ENCODE measurements around the gene SCML1.

SCML1 gene
- 2.6 to 22.5 (median 9.8) reads per million in 4 experiments for total RNA-seq

DNA sequence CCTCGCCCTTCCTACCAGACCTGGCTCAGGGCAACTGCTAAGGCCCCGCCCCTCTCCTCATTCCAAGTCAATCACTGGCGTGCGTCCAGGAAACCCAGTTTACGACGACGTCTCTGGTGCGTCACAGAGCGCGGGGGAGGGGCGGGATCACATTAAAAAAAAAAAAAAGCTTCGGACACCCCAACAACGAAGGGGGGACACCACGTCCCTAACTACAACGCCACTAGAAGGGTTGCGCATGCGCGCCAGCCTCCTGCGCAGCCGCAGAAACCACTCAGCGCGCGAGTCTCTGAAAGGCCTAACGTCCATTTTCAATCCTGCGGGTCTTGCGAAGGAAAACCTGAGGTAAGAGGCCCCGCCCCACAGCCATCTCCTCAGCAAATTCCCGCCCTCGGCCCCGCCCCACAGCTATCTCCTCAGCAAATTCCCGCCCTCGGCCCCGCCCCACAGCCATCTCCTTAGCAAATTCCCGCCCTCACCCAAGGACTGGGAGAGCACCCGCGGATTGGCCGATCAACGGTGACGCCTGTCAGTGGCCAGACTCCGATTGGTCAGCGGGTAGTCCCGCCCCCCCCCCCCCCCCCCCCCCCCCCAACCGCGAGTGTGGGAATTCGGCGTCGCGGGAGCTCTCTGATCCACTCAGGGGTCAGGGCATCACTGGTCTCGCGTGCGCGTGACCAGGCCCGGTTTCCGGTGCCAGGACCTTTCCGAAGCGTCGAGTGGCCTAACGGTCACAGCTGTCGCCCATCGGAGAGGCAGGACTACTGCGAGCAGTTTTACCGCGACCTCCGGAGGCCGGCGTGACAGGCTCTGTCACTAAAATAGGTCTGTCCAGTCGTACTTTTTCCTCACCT, at the start of gene SCML1:
Gene SCML1, plus strand, starts transcription at position 638 of the 854 bp plus-strand sequence. CDS start 6,694 bp downstream, outside the sequence.
- peak; percentile 85 for DNase-seq

DNA sequence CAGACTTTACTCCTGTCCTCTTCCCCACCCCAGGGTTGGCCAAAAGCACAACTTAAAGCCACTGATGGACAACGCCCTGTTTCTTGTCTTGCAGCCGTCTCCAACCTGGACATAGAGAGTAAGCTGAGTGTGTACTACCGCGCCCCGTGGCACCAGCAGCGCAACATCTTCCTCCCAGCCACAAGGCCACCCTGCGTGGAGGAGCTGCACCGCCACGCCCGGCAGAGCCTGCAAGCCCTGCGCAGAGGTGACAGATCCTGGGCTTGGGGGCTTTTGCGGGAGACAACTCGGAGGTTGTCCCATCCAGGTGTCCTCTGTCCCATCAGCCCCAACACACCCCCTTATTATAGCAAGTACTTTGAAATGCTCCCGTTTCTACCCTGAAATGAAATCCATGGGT, 49.6 kb upstream of the SCML1 start:
- DNase-seq: no peak

- DNase-seq: no peak
These were observed 47.3 kb upstream of the SCML1 start for GRCh38 chrX:17689971-17690409.

DNA sequence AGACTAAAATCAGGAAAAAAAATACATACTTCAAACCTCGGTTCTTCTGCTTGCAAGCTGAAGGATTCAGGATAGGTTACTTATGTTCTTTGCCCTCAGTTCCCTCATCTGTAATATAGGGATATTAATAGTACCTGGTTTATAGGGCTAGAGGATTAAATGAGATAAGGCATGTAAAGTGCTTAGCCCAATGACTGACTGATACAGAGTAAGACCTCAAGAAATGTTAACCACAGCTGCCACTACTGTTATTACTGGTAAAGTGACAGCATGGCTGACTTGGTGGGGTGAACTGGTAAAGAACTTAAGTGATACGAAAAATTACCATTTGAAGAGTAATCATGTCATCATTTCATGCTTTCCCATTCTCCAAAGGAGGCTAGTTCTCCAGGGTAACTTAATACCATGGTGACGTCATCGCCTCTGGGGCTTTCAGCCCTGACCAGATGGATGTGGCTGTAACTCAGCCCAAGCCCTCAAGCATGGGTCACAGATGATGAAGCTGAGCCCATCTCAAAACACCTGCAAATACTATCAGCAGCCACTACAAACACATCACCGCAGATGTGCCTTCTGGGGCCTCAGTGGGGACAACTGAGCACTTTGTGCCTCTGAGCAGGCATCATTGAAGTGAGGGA, 44.5 kb upstream of the SCML1 start:
- no peak for DNase-seq

GRCh38 chrX:17697191-17697590, 40.1 kb upstream of the SCML1 start:
- no peak for DNase-seq

- DNase-seq: no peak
These were observed 36.3 kb upstream of the SCML1 start for GRCh38 chrX:17700976-17701375.

DNA sequence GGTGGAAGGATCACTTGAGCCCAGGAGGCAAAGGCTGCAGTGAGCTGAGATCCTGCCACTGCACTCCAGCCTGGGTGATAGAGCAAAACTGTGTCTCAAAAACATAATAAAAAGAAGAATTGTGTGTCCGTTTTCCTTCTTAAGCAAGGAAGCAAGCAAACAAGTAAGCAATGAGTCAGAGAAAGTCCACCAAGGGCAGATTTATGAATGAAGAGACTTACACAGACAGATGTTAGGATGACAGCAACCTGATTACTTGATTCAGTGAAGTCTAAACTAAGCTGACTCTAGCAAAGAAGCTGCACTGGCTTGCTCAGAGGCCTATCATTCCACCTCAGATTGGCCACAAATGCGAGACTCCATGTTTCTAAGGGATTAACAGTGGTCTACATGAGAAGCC, 34.1 kb upstream of the SCML1 start:
- DNase-seq: no peak

DNA sequence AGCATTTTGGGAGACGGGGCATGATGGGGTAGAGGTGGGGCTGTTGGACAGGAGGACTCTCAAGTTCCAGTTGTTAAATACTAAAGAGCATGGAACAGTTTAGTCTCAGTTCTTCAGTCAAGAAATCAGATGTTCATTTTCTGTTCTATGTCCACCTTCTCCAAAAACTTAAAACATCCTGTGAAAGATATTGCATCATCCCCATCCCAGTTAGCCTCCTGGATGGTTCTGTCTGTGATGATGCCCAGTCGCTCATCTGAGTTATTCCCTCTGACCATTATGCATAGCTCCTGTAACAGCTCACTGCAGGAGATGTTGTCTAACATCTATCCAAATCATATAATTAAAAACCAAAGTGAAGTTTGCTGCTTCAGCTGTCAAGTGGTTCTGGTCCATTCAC, 32.1 kb upstream of the SCML1 start:
- DNase-seq: no peak

DNA sequence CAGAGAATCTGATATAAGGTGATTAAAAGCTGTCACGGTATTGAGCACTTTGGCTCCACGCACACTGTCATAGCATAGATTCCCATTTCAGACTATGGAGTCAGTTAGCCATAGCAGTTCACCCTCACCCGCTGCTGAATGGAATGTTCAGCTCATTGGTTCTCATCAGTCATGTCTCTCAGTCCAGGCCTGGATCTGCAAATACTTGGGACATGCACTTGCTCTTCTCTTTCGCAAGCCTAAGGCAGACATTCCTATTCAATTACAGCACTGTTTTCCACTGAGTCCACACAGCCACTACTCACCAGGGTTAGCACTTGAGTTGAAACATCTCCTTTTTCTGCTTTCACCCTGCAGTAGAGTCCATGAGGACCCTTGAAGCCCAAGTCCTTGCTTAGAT, 30.6 kb upstream of the SCML1 start:
- DNase-seq: no peak

- no peak for DNase-seq
These were observed 29.6 kb upstream of the SCML1 start for GRCh38 chrX:17707731-17708130.

DNA sequence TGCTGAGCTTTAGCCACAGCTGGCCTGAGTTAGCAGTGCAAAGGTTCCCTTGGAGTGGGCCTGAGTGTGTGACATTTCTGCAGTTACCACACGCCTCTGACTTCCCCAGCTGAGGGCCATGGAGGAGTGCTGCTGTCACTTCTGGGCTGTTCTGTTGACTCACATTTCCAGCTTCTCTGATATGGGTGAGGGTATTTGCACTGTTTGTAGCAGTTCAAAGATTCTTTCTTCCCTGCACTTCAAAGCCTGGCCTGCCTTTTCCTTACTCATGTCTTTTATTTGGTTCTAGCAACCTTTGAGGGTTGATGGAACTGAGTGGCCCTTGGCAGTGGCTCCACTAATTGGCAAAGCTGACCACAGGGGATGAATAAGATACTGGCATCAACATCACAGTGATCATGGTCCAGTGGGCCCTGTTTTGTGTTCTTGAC, 26.4 kb upstream of the SCML1 start:
- DNase-seq: no peak

DNA sequence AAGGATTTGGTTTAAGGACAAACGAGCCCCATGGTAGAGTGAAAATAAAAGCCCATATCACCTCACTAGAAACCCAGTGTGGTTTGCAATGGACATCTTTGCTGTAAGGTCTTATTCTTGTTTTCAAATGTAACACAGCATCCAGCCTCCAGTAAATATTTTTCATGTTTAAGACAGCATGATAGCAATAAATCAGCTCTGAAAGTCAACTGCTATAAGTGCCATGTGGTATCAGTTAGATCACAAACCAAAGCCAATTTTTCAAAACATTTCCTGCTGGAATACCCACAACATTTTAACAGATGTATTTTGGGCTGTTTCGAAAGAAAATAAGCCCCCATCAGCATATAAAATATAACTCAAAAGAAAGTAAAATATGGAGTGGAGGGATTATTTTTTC, 24.0 kb upstream of the SCML1 start:
- DNase-seq: no peak

DNA sequence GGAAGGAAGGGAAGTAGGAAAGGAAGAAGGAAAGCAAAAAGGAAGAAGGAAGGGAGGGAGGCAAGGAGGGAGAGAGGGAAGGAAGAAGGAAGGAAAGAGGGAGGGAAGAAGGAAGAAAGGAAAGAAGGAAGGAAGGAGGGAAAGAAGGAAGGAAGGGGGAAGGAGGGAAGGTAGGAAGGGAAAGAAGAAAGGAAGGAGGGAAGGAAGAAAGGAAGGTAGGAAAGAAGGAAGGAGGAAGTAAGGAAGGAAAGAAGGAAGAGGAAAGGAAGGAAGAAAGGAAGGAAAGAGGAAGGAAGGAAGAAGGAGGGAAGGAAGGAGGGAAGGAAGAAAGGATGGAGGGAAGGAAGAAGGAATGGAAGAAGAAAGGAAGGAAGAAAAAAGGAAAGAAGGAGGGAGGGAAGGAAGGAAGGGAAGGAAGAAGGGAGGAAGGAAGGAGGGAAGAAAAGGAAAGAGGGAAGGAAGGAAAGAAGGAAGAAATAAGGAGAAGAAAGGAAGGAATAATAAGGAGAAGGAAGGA, 18.6 kb upstream of the SCML1 start:
- DNase-seq: no peak

GRCh38 chrX:17719711-17720110, 17.6 kb upstream of the SCML1 start:
- DNase-seq: no peak

DNA sequence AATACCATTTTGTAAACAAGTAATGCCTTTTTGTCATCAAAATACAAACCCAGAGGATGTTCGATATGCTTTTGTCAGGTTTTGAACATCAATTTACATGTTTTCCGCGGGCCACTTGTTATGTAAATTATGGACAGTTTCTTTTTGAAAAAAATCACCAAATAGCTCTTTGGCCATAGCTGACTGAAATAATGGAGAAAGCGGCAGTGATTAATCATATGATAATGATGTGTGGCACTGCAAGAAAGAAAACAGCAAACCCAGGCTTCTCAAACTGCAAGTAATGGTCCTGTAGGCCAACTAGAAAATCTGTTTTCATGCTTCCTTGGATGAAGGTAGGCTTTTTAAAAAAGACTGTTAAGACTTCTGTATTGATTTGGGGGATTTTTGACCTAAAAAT, 15.6 kb upstream of the SCML1 start:
- no peak for DNase-seq

DNA sequence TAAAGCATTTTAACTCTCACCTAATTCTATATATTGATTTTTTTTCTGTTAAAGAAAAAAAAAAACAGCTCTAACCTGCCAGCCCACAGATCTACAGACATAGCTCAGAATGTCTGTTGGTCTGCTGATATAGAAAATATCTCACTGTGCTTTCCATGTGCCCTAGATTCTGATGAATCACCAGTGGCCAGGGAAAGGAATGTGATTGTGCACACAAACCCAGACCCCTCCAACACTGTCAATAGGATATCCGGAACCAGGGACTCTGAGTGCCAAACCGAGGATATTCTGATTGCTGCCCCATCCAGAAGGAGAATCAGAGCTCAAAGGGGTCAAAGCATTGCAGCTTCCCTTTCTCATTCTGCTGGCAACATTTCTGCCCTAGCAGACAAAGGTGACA, 12.1 kb upstream of the SCML1 start:
- no peak for DNase-seq

DNA sequence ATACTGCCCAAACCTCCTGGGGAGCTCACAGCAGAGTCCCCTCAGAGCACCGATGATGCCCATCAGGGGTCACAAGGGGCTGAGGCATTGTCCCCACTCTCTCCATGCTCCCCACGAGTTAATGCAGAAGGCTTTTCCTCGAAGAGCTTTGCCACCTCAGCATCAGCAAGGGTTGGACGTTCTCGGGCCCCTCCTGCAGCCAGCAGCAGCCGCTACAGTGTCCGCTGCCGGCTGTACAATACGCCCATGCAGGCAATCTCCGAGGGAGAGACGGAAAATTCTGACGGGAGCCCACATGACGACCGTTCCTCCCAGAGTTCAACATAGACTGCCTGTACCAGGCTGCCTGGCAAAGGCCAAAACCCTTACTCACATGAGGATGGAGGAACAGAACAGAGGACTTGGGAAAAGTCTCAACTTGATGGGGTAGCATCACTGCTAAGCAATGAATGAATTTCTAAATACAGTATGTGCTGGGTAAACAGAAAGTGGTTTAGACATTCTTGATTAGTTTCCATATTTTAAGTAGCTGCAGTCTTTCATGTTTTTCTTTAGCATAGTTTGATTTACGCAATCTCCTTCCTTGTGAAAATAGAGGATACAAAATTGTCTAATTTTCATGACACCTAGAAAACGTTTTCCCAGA, 5.0 kb upstream of the SCML1 start:
- DNase-seq: no peak

- DNase-seq: no peak
These were observed 1.9 kb upstream of the SCML1 start for GRCh38 chrX:17735406-17735805.

- DNase-seq: no peak
These were observed 826 bp upstream of the SCML1 start for GRCh38 chrX:17736478-17736855.

GRCh38 chrX:17737710-17737985, 355 bp downstream of the SCML1 start:
- DNase-seq: no peak

- DNase-seq: peak; percentile 47
These were observed 857 bp downstream of the SCML1 start for GRCh38 chrX:17737986-17738713.

DNA sequence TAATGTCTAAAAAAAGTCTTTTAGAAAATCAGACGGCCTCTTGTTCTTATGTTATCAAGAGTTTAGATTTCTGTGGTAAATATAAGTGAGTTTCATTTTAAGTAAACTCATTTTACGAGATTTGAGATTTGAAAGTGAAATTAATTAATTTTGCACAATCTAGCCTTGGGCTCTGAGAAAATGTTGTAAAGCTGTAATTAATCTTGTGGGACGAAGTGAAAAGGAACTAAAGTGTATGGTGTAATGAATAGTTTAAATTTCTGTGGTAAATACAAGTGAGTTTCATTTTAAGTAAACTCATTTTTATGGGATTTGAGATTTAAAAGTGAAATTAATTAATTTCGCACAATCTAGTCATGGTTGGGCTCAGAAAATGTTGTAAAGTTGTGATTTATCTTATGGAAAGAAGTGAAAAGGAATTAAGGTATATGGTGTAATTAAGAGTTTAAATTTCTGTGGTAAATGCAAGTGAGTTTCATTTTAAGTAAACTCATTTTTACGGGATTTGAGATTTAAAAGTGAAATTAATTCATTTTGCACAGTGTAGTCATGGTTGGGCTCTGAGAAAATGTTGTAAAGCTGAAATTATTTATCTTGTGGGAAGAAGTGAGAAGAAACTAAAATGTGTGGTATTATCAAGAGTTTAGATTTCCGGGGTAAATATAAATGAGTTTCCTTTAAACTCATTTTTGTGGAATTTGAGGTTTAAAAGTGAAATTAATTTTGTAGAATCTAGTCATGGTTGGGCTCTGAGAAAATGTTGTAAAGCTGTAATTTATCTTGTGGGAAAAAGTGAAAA, 1.6 kb downstream of the SCML1 start:
- DNase-seq: no peak
